ENCODE data around the gene CCDC7. TPM values are rescaled to one million over a fixed set of nuclear protein-coding genes. Genes with fewer than 3 reads are reported as not detected.

CCDC7 gene
- polyA plus RNA-seq, 1 donor, result 2.5 TPM

GRCh38 chr10:32923134-32923533 is 477.2 kb downstream of the CCDC7 start:
- no peak for DNase-seq
- WGBS (ENCODE audit: insufficient coverage, low lambda C conversion rate), result 80% methylated on average over 1 of the region's 2 CpGs
- no peaks in the 10 kb centered on the region for H3K4me1 ChIP-seq (ENCODE audit: control insufficient read depth, insufficient read depth, low read length)
- H3K27me3 ChIP-seq (ENCODE audit: control insufficient read depth, insufficient read depth, low read length), result no peaks in the 10 kb centered on the region
- H3K27ac ChIP-seq (ENCODE audit: low read length), result no peak overlapping the region
- peaks cover 9% of the 10 kb centered on the region for H3K9me3 ChIP-seq (ENCODE audit: control insufficient read depth, low read depth, low read length)
- H3K36me3 ChIP-seq (ENCODE audit: control insufficient read depth, insufficient read depth, low read length), result peaks cover 74% of the 10 kb centered on the region
- H3K4me3 ChIP-seq (ENCODE audit: low read length), result no peak overlapping the region

GRCh38 chr10:32923849-32924248 is 477.9 kb downstream of the CCDC7 start:
- H3K9me3 ChIP-seq (ENCODE audit: control insufficient read depth, low read depth, low read length), result peaks cover 10% of the 10 kb centered on the region
- WGBS (ENCODE audit: insufficient coverage, low lambda C conversion rate), result 100% methylated on average over 2 of the region's 2 CpGs
- H3K27me3 ChIP-seq (ENCODE audit: control insufficient read depth, insufficient read depth, low read length), result no peaks in the 10 kb centered on the region

More at GRCh38 chr10:32923849-32924248, 477.9 kb downstream of the CCDC7 start:
- H3K4me3 ChIP-seq (ENCODE audit: low read length), result no peak overlapping the region
- H3K27ac ChIP-seq (ENCODE audit: low read length), result no peak overlapping the region
- H3K4me1 ChIP-seq (ENCODE audit: control insufficient read depth, insufficient read depth, low read length), result no peaks in the 10 kb centered on the region
- DNase-seq, result no peak
- peaks cover 77% of the 10 kb centered on the region for H3K36me3 ChIP-seq (ENCODE audit: control insufficient read depth, insufficient read depth, low read length)

Other genes starting within 250 kb of the CCDC7 start
- gene EPC1, start 99.0 kb upstream of the CCDC7 start, polyA plus RNA-seq, result 41.3 TPM